GM19025 (cell line): ENCODE measurements around the gene LDLRAD2.
"Not testable (repeated sequence)": the region's sequence is repeated elsewhere in the genome, so short reads cannot be mapped to it uniquely, and the experiment has no call there.

Experiments used
- ATAC-seq: cut with Tn5 transposase; IDR thresholded peaks from one replicate; pipeline ENCODE4 v1.9.1; 2021; ENCODE audit warnings: mild to moderate bottlenecking, low read depth, moderate library complexity; ENCODE audit not compliant: unreplicated experiment

Gene LDLRAD2

DNA sequence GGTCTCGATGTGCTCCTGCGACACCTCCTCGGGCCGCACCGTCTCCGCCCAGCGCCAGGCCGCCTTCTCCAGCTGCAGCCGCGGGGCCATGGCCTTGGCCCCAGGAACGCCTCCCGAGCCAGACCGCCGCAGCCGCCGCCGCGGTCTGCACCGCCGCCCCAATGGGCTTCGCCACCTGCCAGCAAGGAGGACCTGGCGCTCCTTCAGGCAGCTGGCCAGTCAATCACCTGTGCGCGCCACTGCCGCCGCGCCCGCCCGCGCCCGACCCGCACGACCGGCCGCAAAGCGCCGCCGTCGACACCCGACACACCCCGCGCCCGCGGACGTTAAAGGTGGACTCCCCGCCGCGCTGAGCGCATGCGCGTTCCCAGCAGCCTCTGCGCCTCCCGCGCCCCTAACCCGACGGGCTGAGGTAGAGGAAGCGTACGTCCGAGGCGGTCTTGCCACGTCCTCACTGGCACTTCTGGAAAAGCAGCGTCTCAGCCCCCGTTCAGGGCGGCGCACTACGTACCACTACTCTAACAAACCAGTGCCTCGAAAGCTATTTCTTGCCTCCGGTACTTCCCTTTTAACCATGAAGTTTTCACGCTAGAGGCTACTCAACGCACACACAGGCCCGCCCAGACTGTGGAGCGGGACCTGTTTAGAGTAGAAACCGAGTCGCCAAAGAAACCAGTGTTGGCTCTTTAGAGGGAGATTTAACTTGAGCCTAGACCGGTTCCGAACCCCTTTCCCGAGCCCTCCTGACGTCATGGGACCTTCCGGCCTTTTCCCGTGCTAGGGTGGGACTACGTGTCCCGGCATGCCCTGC, 29.0 kb upstream of the LDLRAD2 start, which contains the start of gene USP48:
Gene USP48 (minus strand): TSS at position 282 of the 811 bp plus-strand sequence. CDS start 192 bp downstream, at position 90.
- ATAC-seq, result peak; percentile 56

DNA sequence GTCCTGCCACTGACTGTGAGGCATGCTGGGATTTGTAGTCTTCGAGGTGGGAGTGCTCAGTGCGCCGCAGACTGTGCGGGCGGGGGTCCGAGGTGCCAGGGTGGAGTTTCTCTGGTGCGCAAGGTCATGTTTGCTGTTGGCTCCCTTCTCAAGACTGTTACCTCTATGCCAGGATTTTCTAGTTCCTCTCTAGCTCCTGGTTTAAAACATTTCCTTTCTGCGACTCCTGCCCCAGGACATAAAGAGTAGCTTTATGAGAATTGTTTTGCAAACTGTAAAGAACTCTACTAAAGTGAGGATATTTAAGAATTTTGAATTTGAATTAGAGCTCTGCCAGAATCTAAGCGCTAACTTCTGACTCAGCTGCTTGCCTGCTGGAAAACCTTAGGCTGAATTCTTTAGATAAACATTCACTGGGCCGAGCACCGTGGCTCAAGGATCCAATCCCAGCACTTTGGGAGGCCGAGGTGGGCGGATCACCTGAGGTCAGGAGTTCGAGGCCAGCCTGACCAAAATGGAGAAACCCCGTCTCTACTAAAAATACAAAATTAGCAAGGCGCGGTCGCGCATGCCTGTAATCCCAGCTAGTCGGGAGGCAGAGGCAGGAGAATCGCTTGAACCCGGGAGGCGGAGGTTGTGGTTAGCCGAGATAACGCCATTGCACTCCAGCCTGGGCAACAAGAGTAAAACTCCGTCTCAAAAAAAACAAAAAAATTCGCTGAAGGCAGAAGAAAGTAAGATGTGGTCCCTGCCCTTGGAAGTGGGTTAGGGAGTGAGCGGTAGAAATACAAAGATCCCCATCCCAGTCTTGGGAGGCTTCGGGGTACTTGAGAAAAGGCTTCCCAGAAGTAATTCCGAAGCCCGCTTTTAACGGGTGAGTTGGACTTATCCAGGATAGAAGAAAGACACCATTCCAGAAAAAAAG, 28.1 kb upstream of the LDLRAD2 start:
- no peak for ATAC-seq

DNA sequence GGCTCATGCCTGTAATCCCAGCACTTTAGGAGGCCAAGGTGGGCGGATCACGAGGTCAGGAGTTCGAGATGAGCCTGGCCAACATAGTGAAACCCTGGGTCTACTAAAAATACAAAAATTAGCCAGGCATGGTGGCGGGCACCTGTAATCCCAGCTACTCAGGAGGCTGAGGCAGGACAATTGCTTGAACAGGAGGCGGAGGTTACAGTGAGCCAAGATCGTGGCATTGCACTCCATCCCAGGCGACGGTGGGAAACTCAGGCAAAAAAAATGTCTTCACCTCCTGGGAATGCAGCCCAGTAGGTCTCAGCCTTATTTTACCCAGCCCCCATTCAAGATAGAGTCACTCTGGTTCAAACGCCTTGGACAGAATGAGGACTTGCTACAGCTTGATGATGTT, 26.3 kb upstream of the LDLRAD2 start:
- ATAC-seq, result not testable (repeated sequence)

DNA sequence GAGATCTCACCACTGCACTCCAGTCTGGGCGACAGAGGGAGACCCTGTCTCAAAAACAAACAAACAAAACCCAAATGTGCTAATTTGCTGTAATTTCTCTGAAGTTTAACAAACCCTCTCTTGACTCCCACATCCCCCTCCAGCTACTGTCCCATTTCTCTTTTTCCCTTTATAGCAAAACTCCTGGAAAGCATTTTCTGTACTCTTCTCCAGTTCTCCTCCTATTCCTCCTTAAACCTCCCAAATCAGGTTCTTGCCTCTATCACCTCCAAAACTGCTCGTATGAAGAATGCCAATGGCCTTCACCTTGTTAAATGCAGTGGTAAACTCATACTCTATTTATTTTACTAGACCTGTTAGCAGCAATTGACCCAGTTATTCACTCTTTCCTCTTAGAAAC, 25.4 kb upstream of the LDLRAD2 start:
- ATAC-seq, result no peak

DNA sequence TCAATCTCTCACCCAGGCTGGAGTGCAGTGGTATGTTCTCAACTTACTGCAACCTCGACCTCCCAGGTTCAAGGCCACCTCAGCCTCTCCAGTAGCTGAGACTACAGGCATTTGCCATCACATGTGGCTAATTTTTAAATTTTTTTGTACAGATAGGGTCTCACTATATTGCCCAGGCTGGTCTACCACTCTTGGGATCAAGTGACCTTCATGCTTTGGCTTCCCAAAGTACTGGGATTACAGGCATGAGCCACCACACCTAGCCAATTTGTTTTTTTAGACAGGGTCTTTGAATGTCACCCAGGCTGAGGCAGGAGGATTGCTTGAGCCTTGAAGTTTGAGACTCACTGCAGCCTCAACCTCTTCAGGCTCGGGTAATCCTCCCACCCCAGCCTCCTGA, 19.0 kb upstream of the LDLRAD2 start:
- ATAC-seq, result no peak

DNA sequence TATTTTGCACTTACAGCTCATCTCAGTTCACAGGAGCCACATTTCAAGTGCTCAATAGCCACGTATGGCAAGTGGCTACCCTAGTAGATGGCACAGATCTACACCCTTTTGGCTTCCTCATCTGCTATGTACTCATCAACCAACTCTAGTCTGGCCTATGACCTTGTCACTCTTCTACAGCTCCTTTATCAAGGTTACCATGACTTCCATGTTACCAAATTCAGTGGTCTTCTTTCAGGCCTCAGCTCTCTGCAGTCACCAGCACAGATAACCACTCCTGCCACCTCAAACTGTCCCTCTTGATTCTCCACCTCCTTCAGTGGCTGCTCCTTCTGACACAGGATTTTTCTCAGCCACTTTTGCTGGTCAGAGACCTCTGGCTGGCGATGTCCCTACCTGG, 17.4 kb upstream of the LDLRAD2 start:
- no peak for ATAC-seq

DNA sequence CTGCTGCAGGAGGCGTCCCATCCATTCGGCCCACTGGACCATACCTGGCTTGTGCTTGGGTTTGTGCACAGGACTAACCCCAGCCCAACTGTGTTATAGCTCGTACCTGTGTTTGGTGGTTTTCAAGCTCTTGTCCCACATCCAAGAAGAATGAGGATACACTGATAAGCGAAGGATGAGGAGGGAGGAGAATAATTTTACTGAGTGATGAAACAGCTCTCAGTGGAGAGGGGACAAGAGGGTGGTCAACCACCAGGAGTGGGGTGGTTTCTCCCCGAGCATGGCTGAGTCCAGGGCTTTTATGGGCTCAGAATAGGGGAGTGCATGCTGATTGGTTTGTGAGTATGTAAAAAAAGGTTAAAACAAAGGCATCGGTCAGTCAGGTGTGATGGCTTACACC, 17.0 kb upstream of the LDLRAD2 start:
- ATAC-seq, result no peak

DNA sequence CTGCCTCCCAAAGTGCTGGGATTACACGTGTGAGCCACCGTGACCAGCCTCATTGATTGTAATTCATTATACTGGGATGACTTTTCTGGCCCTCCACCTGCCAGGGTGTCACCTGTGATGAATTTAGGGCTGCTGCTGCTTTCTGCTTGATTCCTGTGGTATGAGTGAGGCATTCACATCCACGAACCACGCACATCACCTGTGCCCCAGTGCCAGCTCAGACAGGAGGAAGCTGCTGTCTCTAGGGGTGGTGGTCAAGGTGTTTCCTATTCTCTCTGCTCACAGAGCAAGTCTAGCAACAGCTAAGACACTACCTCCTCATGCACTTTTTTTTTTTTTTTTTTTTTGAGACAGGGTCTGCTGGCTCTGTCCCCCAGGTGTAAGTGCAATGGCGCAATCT, 12.3 kb upstream of the LDLRAD2 start:
- ATAC-seq, result no peak

DNA sequence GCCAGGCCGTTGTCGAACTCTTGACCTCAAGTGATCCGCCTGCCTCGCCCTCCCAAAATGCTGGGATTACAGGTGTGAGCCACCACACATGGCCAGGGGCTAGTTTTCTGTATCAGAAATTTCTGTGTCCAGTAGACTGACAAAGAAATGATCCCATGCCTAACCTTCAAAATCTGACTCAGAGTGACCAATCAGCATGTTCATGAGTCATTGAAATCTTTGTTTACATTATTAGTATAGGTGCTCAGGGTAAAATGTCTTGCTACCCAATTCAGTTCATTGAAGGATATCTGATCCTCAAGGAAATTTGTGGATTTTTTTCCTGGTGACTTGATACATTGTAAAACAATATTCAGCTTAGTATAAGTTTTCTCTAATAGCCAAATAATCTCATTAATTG, 11.0 kb upstream of the LDLRAD2 start:
- no peak for ATAC-seq

DNA sequence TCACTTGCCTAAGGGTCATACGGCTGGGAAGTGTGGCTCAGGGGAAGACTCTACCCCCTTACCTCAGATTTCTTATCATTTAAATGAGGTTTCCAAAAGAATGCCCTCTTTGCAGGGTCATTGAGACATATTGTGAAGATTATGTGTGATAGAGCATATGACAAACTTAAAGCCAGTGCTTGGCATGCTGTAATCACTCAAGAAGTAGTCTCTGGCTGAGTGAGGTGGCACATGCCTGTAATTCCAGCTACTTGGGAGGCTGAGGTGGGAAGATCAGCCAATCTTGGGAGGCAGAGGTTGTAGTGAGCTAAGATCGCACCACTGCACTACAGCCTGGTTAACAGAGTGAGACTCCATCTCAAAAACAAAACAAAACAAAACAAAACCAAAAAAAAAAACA, 7.5 kb upstream of the LDLRAD2 start:
- ATAC-seq, result no peak

DNA sequence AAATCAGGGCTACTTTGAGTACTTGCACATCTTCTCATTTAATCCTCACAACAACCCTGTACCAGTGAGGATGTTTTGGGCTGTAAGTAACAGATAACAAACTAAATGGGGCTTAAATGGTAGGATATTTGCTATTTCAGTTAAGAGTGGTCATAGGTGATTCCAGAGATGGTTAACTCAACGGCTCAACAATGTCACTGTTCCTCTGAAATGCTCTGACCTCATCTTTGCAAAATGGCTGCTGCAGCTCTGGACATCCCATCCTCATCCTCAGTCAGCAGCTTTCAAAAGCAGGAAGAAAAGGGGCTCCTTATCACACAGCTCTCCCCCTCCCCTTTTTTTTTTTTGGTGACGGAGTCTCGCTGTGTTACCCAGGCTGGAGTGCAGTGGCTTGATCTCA, 1.5 kb downstream of the LDLRAD2 start:
- no peak for ATAC-seq

DNA sequence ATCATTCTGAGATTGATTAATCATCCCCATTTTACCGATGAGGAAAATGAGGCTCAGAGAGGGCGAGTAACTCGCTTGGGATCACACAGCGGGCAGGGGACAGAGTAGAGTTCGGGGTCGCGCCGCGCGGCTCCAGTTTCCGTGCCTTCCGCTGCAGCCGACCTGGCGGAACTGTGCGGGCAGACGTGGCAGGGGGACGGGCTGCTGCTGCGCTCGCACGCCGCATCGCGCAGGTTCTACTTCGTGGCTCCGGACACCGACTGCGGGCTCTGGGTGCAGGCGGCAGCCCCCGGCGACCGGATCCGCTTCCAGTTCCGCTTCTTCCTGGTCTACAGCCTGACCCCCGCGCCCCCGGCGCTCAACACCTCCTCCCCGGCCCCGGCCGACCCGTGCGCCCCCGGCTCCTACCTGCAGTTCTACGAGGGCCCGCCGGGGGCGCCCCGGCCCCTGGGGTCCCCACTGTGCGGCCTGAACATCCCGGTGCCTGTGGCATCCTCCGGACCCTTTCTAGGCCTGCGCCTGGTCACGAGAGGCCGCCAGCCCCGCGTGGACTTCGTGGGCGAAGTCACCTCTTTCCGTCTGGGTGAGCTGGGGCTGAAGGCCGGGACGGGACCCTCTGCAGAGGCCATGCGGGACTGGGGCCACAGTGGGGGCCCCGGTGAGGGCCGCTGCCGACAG, 2.3 kb downstream of the LDLRAD2 start:
- ATAC-seq, result no peak

DNA sequence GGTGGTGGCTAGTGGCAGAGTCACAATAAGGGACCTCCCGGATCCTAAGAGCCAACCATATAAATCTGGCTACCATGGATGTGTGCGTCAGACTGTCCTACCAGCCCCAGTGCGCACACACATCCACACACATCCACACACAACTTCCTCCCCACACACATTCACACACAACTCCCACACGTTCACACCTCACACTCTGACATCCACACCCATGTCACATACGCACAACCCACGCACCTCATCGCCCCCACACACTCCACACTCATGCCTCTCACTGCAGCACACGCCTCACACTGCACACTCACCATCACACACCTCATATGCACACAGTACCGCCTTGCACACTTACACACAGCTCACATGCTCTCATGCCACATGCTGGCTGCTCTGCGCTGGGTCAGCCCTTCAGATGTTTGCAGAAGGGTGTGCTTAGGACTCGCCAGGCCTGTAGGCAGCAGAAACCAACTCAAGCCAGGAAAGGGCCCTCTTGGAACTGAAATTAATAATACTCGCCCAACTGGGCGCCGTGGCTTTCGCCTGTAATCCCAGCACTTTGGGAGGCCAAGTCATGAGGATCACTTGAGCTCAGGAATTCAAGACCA, 3.0 kb downstream of the LDLRAD2 start:
- ATAC-seq, result no peak

DNA sequence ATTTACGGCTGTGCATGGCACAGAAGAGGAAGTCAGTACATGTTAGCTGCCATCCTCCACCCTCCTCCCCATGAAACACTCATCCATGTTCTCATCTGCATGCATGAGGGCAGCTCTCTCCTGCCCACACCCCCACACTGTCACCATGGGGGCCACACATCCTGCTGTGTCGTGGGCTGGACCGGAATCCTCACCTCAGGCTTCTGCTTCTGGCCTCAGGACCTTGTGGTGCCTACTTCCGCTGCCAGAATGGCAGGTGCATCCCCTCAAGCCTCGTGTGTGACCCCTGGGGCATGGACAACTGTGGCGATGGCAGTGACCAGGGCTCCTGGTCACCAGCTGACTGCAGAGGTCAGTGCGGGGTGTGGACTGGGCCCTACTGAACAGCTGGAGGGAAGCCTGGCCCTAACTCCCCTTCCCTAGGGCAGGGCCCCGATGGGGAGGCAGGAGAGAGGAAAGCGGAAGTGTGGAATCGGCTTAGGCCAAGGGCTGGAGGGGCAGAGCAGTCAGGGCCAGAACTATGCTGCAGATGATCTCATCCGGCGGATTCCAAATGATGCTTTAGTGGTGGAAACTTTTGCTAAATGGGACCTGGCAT, 3.8 kb downstream of the LDLRAD2 start:
- ATAC-seq, result no peak

DNA sequence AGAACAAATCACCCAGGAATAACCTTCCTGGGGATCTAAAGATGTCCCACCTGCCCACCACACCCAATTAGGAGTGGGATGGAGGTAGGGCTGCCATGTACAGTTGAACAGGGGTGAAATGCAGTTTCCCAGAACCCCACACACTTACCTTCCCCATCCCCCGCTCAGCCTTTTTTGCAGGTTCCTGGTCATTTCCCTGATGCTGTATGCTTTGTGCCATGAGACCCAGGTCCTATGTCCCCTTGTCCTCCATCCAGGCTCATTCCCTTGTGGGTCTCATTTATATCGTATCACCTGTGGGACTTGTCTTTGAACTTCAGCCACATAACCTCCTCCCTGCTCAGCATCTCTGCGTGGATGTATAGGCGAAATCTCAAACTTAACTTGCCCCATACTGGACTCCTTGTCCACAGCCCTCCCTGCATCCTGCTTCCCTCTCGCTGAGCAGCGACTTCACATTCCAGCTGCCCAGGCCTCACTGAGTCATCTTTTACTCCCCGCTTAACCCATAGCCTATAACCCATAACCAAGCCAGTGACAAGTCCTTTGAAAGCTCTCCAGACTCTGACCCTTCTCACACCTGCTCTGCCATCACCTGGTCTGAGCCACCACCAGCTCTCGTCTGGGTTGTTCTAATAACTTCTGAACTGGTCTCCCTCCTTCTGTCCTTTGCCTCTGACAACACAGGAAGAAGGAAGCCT, 4.7 kb downstream of the LDLRAD2 start:
- no peak for ATAC-seq

DNA sequence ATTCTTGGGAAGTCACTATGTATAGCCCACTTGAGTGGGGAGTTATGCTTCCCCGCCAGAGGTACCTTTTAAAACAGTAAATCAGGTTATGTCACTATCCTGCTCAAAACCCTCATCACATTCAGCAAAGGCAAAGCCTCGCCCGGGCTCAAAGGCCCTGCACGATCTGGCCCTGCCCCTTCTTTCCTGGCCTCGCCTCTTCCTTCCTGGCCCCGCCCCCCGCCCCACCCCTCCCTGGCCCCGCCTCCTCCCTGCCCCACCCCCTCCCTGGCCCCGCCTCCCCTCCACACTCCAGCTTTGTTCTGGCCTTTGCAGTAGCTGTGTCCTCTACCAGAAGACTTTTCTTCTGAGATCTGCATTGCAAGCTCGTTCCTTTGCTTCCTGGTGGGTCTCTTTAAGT, 6.6 kb downstream of the LDLRAD2 start:
- no peak for ATAC-seq

DNA sequence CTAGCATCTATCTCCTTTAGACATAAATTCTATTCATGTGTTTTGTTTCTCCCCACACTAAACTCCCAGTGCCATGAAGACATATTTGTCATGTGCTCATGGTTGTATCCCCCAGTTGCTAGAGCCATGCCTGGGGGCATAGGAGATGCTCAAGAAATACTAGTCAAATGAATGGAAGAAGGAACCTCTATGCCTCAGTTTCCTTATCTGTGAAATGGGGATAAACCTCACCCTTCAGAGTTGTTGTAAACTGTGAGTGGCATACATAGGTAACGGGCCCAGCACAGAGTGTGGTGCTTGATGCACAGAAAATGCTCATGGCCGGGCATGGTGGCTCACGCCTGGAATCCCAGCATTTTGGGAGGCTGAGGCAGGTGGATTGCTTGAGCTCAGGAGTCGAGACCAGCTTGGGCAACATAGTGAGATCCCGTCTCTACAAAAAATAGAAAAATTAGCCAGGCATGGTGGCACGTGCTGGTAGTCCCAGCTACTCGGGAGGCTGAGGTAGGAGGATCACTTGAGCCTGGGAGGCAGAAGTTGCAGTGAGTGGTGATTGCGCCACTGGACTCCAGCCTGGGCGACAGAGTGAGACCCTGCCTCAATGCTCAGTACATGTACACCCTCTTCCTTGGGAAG, 8.7 kb downstream of the LDLRAD2 start:
- no peak for ATAC-seq

DNA sequence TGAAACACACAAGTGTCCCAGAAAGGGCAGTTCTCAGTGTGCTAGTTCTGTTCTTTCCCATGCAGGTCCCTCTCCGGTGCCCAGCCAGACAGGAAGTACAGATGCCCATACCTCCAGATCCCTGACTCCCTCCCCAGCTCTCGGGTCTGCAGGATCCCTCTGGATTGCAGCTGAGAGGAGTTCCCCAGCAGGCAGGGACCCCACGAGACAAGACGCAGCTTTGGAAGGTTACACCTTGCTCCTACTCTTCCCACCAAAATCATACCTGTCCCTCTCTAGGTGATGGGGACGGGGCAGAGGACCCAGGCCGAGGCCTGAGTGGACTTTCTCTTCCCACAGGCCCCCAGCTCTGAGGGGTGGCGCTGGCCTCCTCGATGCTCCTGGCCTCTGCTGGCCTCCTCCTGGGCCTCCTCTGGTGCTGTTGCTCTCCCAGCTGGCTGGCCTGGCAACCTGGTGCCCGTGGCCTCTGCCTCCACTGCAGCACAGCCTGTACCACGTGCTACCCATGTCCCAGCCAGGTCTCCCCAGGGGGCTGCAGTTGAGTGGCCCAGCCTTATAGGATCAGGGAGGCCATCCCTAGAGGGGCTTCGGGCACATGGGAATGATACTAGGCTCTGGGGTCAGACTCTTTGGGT, 9.4 kb downstream of the LDLRAD2 start:
- ATAC-seq, result no peak

DNA sequence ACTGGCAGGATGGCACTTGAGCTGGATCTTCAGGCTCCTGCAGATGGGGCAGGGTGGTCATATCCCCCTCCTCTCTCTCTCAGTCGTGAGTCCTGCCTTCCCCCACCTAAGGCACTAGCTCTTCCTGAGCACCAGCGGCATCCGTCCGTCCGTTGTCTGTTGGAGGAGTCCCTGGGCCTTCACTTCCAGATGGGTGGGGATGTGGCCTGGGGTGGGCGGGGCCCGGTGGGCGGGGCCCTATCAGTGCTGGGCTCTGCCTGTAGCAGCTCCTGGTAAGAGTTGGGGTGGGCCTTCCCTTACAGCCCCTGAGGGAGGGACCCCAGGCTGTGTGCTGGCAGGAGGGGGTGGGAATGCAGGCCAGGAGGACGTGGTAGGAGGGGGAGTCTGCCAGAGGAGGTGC, 10.3 kb downstream of the LDLRAD2 start:
- ATAC-seq, result no peak
